NCI-H2029 (cell line): ENCODE data around the gene THOC1.
"Not testable (repeated sequence)": the region's sequence is repeated elsewhere in the genome, so short reads cannot be mapped to it uniquely, and the experiment has no call there.

Experiments
- DNase-seq: peaks from one replicate; lab custom pipeline; 2025; lab: John Stamatoyannopoulos, UW

THOC1 gene, protein sequence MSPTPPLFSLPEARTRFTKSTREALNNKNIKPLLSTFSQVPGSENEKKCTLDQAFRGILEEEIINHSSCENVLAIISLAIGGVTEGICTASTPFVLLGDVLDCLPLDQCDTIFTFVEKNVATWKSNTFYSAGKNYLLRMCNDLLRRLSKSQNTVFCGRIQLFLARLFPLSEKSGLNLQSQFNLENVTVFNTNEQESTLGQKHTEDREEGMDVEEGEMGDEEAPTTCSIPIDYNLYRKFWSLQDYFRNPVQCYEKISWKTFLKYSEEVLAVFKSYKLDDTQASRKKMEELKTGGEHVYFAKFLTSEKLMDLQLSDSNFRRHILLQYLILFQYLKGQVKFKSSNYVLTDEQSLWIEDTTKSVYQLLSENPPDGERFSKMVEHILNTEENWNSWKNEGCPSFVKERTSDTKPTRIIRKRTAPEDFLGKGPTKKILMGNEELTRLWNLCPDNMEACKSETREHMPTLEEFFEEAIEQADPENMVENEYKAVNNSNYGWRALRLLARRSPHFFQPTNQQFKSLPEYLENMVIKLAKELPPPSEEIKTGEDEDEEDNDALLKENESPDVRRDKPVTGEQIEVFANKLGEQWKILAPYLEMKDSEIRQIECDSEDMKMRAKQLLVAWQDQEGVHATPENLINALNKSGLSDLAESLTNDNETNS

DNA sequence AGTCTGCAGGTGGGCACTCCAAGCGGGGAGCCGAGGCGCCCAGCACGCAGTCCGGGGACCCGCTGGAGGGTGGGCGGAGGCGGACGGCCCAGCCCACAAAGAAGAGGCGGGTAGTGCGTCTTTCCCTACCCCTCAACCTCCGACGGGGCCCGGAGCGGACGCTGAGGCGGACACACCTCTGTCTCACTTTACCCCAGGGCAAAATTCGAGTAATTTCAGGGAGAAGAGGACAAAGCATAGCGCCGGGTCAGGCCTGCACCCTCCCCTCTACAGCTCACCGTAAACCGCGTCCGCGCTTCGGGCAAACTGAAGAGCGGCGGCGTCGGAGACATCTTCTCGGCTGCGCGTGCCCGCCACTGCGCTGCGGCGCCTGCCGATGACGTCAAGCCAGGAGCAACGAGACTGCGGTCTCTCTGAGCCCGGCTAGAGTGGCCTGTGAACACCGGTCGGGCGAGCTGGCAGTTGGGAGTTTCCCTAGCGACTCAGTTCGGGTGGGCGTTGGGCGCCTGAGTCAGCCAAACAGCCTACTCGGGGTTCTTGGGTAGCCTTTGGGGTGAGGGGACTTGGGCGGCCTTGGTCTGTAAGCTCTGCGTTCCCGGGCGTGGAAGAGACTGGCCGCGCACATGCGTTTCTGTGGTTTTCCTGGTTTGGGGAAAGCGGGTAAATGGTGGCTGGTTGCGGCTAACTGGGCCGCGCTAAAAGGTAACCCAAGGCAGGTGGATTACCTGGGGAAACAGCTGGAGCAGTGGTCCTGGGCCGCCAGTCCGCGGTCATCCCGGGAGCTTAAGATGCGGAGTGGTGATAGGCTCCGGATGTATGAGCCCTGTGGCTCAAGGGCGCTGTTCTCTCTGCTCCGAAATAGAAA is at the start of gene THOC1:
Gene THOC1, minus strand, starts transcription at position 360 of the 865 bp plus-strand sequence. Its CDS starts 28 bp downstream, at position 332.
- DNase-seq = peak; percentile 63

GRCh38 chr18:317618-318017 is 49.8 kb upstream of the THOC1 start:
- no peak for DNase-seq

- no peak for DNase-seq
These were observed 48.5 kb upstream of the THOC1 start for GRCh38 chr18:316393-316792.

- DNase-seq = no peak
These were observed 46.1 kb upstream of the THOC1 start for GRCh38 chr18:313931-314330.

- DNase-seq = no peak
These were observed 44.6 kb upstream of the THOC1 start for GRCh38 chr18:312415-312814.

DNA sequence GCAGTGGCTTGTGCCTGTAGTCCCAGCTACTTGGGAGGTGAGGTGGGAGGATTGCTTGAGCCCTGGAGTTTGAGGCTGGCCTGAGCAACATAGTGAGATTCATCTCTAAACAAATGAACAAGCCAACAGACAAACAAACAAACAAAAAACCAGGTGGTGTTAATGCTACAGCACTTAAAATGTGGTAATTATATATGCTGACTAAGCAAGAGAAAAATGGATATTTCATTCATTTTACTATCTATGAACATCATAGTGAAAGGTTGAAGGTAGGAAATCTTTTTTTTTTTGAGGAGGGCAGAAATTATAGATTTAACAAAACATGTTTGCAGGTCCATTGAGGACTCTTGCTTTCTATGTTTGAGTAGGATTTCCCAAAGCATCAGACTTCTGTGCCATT is 42.2 kb upstream of the THOC1 start:
- DNase-seq = no peak

DNA sequence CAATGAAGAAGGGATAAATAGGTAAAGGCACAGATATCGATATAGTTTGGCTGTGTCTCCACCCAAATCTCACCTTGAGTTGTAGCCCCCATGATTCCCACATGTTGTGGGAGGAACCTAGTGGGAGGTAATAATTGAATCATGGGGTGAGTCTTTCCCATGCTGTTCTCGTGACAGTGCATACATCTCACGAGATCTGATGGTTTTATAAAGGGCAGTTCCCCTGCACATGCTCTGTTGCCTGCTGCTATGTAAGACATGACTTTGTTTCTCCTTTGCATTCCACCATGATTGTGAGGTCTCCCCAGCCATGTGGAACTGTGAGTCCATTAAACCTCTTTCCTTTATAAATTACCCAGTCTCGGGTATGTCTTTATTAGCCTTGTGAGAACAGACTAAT is 40.2 kb upstream of the THOC1 start:
- not testable (repeated sequence) for DNase-seq

DNA sequence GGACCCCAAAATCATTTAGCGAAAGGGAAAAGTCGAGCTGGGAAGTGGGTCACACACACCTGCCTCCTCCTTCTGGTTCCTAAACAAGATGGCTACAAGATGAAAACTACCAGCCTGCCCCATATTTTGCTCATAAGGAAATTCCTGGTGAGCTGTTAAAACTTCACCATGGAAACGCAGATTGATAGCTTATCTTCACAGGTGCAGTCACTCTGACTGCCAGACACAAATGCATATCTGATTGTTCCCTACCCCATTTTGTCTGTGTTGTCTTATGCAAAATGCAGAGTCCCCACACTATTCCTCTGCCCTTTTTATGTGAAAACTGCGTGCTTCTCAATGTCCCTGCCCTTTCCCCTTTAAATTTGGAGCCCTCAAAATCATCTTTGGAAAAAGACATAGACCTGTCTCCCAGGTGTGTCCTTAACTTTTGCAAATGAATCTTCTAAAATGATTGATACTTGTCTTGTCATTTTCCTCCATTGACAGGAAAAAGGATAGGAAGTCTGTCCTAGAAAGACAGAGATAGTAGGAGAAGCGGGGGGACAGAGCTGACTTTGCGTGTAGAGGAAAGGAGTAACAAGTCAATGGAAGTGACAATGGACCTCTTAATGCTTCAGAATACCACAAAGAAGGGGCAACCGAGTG is 38.9 kb upstream of the THOC1 start:
- no peak for DNase-seq

GRCh38 chr18:305003-305501 is 37.2 kb upstream of the THOC1 start:
- DNase-seq = no peak

DNA sequence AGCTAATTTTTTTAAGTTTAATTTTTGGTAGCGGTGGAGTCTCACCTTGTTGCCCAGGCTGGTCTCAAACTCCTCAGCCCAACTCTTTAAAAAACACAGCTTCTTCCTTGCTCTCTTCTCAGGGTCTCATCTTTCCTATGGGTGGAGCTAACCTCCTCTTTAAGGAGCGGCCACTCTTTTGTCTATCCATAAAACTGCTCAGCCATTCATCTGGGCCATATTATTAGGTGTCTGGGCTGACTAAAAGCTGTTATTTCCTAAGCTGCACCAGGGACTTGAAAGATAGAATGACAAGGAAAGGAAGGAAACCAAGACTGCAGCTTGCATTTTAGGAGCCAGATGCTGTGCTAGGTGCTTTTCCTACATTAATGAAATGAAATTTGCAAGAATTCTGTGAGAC is 35.8 kb upstream of the THOC1 start:
- no peak for DNase-seq

GRCh38 chr18:303011-303410 is 35.2 kb upstream of the THOC1 start:
- no peak for DNase-seq

GRCh38 chr18:302097-302496 is 34.2 kb upstream of the THOC1 start:
- DNase-seq = no peak

GRCh38 chr18:297936-298335 is 30.1 kb upstream of the THOC1 start:
- DNase-seq = no peak

- no peak for DNase-seq
These were observed 28.1 kb upstream of the THOC1 start for GRCh38 chr18:295756-296490.

GRCh38 chr18:294566-294965 is 26.7 kb upstream of the THOC1 start:
- DNase-seq = no peak

DNA sequence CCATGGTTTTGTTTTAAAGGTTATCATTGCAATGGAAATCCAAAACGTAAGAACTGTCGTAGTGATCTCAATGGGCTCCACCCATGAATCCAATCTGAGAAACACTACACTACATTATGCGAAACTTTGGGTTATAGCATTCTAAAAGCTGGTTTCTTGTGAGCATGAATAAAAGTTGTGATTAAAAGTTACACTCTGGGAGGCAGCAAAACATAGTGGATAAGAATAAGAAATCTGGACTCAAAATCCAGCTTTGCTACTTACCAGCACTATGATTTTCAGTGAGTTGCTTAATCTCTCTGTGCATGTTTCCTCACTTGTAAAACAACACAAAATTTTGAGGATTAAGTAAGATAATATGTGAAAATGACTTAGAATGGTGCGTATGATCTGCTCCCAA is 25.7 kb upstream of the THOC1 start:
- no peak for DNase-seq

GRCh38 chr18:292271-292670 is 24.4 kb upstream of the THOC1 start:
- DNase-seq = no peak

GRCh38 chr18:289970-290369 is 22.1 kb upstream of the THOC1 start:
- not testable (repeated sequence) for DNase-seq

- no peak for DNase-seq
These were observed 21.2 kb upstream of the THOC1 start for GRCh38 chr18:289026-289425.

GRCh38 chr18:286515-287310 is 18.9 kb upstream of the THOC1 start:
- no peak for DNase-seq
